Hippocampal formation (tissue), 2 donors: ENCODE results near the gene HSDL1.

Source experiments
- DNase-seq, 2 donors: peaks; one replicate each; lab custom pipeline; 2025; lab: John Stamatoyannopoulos, UW

HSDL1 gene

GRCh38 chr16:84107921-84108320 lies 37.1 kb downstream of the HSDL1 start:
- no peak for DNase-seq

DNA sequence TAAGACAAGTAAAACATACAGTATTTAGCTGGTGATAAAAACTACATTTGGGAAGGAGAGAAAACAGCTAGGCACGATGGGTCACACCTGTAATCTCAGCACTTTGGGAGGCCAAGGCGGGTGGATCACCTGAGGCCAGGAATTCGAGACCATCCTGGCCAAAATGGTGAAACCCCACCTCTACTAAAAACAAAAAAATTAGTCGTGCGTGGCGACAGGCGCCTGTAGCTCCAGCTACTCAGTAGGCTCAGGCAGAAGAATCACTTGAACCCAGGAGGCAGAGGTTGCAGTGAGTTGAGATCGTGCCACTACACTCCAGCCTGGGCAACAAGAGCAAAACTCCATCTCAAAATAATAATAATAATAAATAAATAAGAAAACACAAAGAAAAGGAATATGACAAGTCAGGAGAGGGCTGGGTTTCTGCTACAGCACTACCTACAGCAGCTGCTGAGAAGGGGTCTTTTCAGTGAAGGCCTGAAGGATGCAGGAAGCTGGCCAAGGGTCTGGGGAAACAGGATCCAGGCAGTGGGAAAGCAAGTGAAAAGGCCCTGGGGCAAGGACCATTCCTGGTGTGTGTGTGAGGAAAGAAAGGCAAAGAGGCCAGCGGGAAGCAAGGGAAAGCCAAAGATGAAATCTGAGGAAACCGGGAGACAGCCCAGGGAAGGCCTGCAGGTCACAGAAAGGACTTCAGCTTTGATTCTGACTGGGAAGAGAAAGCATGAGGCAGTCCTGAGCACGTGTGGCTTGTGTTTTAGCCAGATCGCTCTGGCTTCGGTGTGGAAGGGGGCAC lies 38.8 kb downstream of the HSDL1 start:
- no peak for DNase-seq

- no peak for DNase-seq
These were observed 39.6 kb downstream of the HSDL1 start for GRCh38 chr16:84105301-84105815.

- no peak for DNase-seq
These were observed 40.7 kb downstream of the HSDL1 start for GRCh38 chr16:84104231-84104630.

- DNase-seq, result no peak
These were observed 41.3 kb downstream of the HSDL1 start for GRCh38 chr16:84103678-84104077.

- no peak for DNase-seq
These were observed 46.0 kb downstream of the HSDL1 start for GRCh38 chr16:84098939-84099338.

DNA sequence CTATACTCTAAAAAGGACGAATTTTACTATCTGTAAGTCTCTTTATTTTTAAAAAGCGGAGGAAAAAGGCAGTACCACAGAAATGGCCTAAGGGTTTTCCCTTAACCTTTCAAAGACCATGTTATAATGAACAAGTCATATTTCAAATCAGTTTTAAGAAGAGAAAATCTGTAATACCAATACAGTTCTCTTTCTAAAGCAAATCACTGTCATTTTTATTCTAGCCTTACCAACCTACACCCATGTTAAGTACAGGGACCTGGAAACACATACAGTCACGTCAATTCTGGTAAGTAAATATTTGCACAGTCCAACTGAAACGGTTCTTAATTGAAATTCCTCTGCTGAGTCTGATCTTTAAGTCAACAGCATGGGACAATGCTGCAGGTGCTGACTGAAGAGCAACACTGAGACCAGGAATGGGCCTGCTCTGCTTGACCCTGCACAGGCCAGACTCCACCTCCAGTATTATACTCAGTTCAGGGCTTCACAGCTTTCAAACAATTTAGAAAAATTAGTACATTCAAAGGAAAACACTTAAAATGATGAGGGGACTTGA lies 48.5 kb downstream of the HSDL1 start:
- DNase-seq, result no peak

- DNase-seq, result no peak
These were observed 49.5 kb downstream of the HSDL1 start for GRCh38 chr16:84095466-84095865.

- no peak for DNase-seq
These were observed 51.1 kb downstream of the HSDL1 start for GRCh38 chr16:84093879-84094270.

DNA sequence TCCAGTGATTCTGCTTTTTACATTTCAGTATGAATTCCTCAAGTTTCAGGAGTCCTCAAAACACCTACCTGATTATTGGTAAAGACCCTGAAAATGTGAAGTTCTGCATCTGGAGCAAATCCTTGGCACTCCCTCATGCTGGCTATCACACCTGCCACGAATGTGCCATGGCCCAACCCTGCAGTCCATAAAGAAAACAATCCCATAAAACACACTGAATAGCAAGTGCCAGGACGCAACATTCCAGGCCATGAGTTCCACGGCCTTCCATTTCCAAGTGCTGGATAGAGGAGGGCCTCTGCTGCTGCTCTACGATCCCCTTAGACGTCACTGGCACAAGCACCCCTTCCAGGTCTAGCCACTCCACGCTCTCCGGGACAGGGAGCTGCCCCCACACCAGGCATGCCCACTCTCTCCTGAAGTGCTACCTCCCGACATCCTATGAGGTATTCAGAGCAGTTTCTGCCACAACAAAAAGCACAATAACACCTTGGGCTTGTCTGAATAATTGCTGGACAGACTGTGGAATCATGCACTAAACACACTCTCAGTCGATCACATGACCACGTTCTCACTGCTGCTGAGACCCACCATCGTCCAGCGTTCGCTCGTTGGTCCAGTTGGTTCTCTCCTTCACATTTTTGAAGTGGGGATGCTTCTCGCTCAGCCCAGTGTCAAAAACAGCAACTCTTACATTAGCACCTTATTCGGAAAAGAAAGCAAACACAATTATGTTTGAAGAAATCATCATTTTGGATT lies 51.7 kb downstream of the HSDL1 start:
- no peak for DNase-seq

- no peak for DNase-seq
These were observed 53.5 kb downstream of the HSDL1 start for GRCh38 chr16:84091460-84091859.

DNA sequence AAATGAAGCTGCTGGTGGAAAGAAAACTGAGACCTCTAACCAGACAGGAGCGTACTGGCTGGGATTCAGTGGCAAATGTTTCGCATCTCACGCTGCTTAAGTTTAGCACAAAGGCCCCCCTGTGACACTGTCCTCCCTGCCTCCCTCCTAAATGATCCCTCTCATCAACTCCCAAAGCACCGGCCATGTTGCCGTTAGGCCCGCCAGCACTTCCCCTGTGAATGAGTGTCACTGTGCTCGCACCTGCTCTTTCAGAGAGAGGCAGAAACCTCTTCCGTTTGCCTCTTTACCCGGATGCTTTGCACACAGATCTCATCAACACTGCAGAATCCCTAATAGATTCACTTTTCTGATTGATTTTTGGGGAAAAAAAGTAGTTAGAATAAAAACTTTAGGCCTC lies 54.8 kb downstream of the HSDL1 start:
- no peak for DNase-seq

DNA sequence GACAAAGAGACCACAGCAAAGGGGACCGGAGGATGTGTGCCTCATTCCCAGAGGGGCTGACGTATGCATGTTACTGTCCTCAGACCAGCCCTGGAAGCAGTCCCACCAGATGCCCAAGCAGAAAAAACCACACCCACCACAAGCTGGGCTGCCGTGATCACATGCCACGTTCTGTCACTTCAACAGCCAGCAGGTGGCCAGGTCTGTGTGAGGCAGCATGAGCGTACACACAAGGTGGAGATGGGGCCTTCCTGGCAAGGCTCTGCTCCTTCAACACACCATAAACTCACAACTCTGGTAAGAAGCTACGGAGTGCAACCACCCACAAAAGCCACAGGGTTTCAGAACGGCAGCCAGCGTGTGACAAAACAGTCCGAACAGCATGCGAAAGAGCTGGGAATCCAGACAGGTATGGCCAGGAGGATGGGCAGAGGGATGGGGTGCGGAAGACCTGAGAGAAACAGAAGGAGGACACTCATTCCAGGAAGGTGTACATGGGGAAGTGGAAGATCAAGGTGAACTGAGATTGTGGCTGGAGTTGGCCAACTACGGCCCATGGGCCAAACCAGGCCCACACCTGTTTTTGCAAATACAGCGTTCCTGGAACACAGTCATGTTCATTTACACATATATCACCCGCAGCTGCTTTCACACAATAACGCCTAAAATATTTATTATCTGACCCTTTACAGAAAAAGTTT lies 56.1 kb downstream of the HSDL1 start:
- DNase-seq, result no peak

DNA sequence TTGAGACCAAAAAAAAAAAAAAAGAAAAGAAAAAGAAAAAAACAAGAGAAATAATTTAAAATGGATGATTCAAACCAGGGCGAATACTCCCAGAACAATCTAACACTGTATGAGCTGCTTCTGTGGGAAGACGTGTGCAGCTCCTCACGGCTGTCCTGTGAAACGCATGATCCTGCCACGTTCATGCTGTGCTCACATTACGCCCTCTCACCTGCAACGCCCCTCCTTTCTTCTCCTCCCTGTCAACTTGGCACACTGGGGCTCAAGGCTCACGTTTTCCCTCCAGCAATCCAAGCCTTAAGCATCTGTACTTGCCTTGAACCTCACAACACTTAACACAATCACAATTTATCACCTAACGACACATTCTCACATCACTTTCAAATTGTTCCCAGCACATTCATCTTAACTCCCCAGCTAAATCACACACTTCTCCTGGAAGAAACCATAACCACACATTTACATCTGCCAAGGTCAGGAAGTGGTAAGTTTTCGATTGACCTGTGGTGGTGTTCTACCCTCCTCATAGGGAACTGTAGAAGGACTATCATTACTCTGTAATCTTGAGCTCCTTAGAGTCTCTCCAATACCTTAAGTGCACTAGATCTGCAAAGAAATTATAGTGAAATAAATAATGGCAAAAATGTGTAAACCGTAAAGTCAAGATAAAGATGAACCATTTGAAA lies 57.4 kb downstream of the HSDL1 start:
- no peak for DNase-seq

- no peak for DNase-seq
These were observed 58.0 kb downstream of the HSDL1 start for GRCh38 chr16:84087001-84087400.

DNA sequence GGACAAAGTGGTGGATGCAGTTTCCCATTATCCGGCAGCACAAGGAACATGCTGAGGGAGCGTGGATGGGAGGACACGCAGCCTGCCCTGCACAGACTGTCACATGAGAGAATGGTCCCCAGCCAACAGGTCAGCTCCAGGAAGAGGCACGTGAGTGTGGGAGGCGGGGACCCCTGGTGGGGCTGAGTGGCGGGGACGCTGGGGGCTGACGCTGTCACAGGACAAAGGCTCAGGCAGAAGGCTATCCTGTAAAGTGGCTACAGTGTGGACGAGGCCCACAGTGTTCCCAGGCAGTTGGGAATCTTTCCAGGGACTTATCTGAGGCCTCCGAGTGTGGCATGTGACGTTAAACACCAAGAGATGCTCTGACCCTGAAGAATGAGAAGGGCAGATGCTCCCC lies 58.6 kb downstream of the HSDL1 start:
- no peak for DNase-seq

DNA sequence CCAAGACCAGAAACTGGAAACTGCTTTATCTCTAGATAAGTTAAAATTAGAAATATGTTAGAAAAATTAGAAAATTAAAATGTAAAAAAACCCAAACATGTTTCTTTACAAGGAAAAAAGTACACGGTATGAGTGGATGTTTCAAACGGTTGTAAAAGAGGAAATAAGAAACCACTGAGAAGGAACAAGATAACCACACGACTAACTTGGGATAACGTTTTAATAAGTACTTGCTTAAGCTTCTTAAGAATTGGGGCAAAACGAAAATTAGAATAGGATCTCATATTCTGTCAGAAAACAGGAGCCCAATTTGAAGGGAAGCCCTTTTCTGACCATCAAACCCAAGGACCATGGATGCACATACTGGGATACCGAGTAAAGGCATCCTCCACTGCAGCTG lies 59.2 kb downstream of the HSDL1 start:
- no peak for DNase-seq

- DNase-seq, result no peak
These were observed 59.7 kb downstream of the HSDL1 start for GRCh38 chr16:84085271-84085667.

- DNase-seq, result peak in 1 of 2 donors; percentile 17
These were observed 60.3 kb downstream of the HSDL1 start for GRCh38 chr16:84084570-84085270.

DNA sequence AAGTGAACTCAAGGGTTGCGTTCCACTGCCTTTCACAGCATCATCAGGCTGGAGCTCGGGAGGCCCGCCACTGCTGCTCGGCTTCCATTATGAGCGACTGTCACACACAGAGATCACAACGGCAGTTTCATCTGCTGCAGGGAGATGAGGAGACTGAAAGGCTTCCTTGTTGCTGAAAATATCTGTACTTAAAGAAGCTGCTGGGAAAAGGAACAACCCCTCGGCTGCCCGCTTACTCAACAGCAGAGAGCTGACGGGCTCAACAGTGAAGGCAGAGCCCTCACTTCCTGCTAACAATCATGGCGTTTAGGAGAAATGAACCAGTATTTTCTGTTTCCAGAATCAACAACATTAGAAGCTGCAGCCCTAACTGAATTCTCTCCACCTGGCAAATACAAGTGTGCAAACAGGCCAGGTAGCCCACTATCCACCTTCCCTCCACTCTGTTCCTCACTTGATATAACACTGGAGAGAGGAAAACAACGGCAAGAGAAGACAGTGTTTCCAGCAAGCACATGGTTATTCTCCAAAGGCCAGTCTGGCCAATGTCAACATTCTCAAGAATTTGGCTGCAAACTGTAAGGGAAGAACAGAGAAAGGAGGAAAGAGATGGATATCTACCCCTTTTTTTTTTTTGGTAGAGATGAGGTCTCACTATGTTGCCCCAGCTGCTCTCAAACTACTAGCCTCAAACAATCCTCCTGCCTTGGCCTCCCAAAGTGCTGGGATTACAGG lies 62.0 kb downstream of the HSDL1 start:
- peak in 1 of 2 donors; percentile 37 for DNase-seq
